ENCODE measurements around the gene GLIS1. TPM values are rescaled to one million over a fixed set of nuclear protein-coding genes. Genes with fewer than 3 reads are reported as not detected.

Gene GLIS1
- total and polyA plus RNA-seq, 2 of the 8 experiments (the other 6 are each of a cell fraction or from before 2014, with no cell fraction given): 0.15 to 0.22 TPM

GRCh38 chr1:53686965-53687267 is 52.0 kb downstream of the GLIS1 start:
- Histone ChIP-seq H3K14ac (ENCODE audit: insufficient read length) (no peak overlapping the region), H2BK15ac (ENCODE audit: low read length) (peak overlapping the region; percentile 74; the same call in 1 of the 2 replicates), H3K4me2 (ENCODE audit: insufficient read depth in 1 of 2, low read depth in 2 of 2, low read length in 2 of 2) (no peak overlapping the region), H2AK5ac (ENCODE audit: low read depth, low read length) (no peak overlapping the region; the same call in 1 of the 2 replicates), H3K79me1 (ENCODE audit: low read depth, low read length) (no peaks in the 10 kb centered on the region), H4K91ac (replicated peaks; ENCODE audit: insufficient read length, low read length) (no peak overlapping the region), H2BK12ac (ENCODE audit: low read depth, low read length) (no peak overlapping the region), H3K36me3 (ENCODE audit: control insufficient read depth in 2 of 4, insufficient read depth in 4 of 4, low read length in 3 of 4) (no peaks in the 10 kb centered on the region), H3K18ac (ENCODE audit: extremely low read depth, low read length) (0 out of 2 replicates have a peak overlapping the region, but pooled peaks have one; percentile 27), H3K23ac (ENCODE audit: insufficient read length) (no peak overlapping the region), H4K8ac (ENCODE audit: extremely low read depth, insufficient read depth, low read length) (no peak overlapping the region), H4K20me1 (replicated peaks in 1 of 2; ENCODE audit: control insufficient read depth in 1 of 2, insufficient read depth in 2 of 2, low read length in 2 of 2) (no peaks in the 10 kb centered on the region), H3K9me3 (ENCODE audit: insufficient read depth in 2 of 2, low read depth in 1 of 2, low read length in 1 of 2) (no peaks in the 10 kb centered on the region), H3K27me3 (replicated peaks in 1 of 4; ENCODE audit: control insufficient read depth in 3 of 4, extremely low read depth in 1 of 4, insufficient read depth in 3 of 4, low read length in 3 of 4) (peaks cover 0 to 5% (median under 1%) of the 10 kb centered on the region in 4 experiments; a peak in 3 of 7 replicates), H2BK20ac (ENCODE audit: low read length) (no peak overlapping the region; the same call in 1 of the 2 replicates), H2BK5ac (ENCODE audit: low read depth, low read length) (no peak overlapping the region), H2AFZ (ENCODE audit: low read length) (no peak overlapping the region), H3K79me2 (ENCODE audit: control insufficient read depth in 1 of 2, insufficient read depth in 2 of 2, low read length in 2 of 2) (no peaks in the 10 kb centered on the region), H3K4me3 (ENCODE audit: extremely low read depth in 1 of 4, insufficient read depth in 2 of 4, low read depth in 3 of 4, low read length in 4 of 4) (no peak overlapping the region), H3K4me1 (replicated peaks in 1 of 4; ENCODE audit: control insufficient read depth in 3 of 4, insufficient read depth in 4 of 4, low read length in 3 of 4) (peaks cover under 1 to 16% (median 9%) of the 10 kb centered on the region in 4 experiments), H3K9ac (replicated peaks in 1 of 4; ENCODE audit: extremely low read depth in 1 of 4, low read depth in 3 of 4, low read length in 3 of 4) (no peak overlapping the region), H4K5ac (ENCODE audit: insufficient read length, low read depth, low read length) (no peak overlapping the region), H3K4ac (replicated peaks; ENCODE audit: insufficient read length, low read depth, low read length) (no peak overlapping the region), H3K27ac (ENCODE audit: low read depth, low read length) (no peak overlapping the region), H2BK120ac (replicated peaks; ENCODE audit: low read depth, low read length) (no peak overlapping the region), H3K23me2 (ENCODE audit: low read depth, low read length) (no peaks in the 10 kb centered on the region; the same call in 1 of the 2 replicates), H3K56ac (replicated peaks; ENCODE audit: insufficient read length, low read depth, low read length) (no peak overlapping the region)
- FAIRE-seq (no peak), DNase-seq (ENCODE audit: low read depth in 1 of 2, low spot score in 2 of 2) (no peak)
- TF ChIP-seq KDM1A (IDR thresholded peaks at IDR 0.05; ENCODE audit: borderline replicate concordance, low read length): peak; percentile 16; the same call in 1 of the 2 replicates
- TF ChIP-seq SIN3A (conservative IDR thresholded peaks at IDR 0.05 in 1 of 2, IDR thresholded peaks at IDR 0.05 in 1 of 2; ENCODE audit: low read depth in 1 of 2, low read length in 2 of 2): no peak
- ChIA-PET POLR2A (ENCODE audit: partially characterized antibody) (no interaction called here), CTCF (ENCODE audit: partially characterized antibody) (interaction anchor here (0.8 to 10.7 kb wide), 11 partner anchors 9 to 200 kb away, joined by 3 to 129 read pairs (median 5); no protein-coding TSS in a partner anchor)
- WGBS, 2 experiments (ENCODE audit: extremely low coverage in 1 of 2, insufficient coverage in 1 of 2, insufficient read length in 1 of 2, insufficient replicate concordance in 2 of 2, low coverage in 1 of 2, low lambda C conversion rate in 2 of 2, missing lambda C conversion rate in 1 of 2): 92% methylated on average over 7 of the region's 7 CpGs; no CpG with 5 or more reads in 1 of the 2 experiments

Measured in H1 (cell line).